IPS DF 4.7 (cell line): ENCODE results near the gene ZDHHC8.

Experiments used
- DNase-seq: peaks from one replicate; pipeline ENCODE4 v3.0.0-alpha.2; 2013; ENCODE audit warnings: low spot score; ENCODE audit errors: extremely low read depth

ZDHHC8 gene

GRCh38 chr22:20178075-20178914 is 46.7 kb downstream of the ZDHHC8 start:
- no peak for DNase-seq

GRCh38 chr22:20178915-20179227 is 47.3 kb downstream of the ZDHHC8 start:
- no peak for DNase-seq

GRCh38 chr22:20179455-20180244 is 48.0 kb downstream of the ZDHHC8 start:
- DNase-seq = no peak

- no peak for DNase-seq
Observed at GRCh38 chr22:20180245-20180630, 48.6 kb downstream of the ZDHHC8 start.

DNA sequence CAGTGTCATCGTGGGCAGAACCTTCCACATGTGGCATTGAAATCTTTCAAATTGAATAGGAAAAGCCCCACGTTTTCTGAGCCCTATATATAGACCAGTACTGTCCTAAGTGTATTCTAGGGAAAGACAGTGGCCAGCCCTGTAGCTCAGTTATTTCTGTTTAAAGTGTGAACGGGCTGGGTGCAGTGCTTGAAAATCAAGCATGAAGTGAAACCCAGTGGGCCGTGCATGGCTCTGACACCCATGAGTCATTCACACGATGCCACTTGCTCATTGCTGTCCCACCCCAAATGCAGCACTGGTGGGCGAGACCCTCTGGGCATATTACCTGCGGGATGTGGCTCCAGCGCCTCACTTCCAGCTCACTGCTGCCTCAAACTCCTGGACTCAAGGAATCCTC is 49.0 kb downstream of the ZDHHC8 start:
- DNase-seq = no peak

- no peak for DNase-seq
Observed at GRCh38 chr22:20181194-20181883, 49.7 kb downstream of the ZDHHC8 start.

DNA sequence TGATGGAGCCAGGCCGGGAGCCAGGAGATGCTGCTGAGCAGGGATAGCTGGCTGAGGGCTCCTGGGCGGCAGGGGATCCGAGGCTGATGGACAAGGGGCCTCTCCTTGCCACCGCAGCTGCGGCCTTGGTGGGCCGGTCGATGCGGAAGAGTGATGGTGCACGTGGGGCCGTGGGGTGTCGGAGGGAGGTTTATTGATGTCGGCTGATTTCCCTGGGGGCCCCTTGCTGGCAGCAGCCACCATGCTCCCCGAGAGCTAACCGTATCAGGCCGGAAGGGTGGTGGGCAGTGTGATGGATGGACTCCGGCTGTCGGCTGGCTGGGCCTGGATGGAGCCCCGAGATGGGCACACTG is 50.3 kb downstream of the ZDHHC8 start:
- no peak for DNase-seq

DNA sequence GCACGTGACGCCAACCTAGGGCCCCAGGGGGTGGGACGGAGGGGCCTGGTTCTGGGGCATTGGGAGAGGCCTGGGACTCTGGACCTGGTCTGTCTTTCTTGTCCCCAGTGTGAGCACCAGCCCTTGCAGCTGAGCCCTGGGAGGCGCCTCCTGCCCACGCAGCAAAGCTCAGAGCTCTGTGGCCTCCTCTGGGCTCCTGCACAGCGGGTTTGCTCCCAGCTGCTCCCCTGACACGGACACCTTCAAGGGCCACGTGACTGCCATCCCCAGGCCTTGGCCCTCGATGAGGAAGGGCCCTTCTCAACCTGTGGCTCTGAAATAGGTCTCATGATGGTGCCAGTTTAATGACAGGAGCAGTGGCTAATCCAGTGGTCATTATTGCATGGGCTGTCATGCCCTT is 50.8 kb downstream of the ZDHHC8 start:
- DNase-seq = no peak

DNA sequence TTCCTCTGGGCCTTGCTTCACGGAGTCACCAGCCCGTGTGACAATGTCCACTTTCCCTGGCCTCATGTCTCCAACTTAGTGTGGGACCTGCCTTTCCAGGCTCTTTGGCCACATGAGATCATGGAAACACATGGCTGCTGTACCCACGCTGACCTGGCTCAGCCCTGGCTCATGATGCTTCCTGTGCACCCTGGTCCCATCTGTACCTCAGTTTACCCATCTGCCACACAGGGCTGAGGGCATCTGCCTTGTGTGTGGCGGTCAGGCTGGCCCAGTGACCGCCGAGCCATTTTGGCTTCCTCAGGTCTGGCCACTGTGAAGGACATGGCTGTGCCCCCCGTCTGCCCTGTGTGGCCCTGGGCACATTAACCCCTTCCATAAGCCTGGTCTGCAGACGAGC is 51.5 kb downstream of the ZDHHC8 start:
- DNase-seq = no peak

GRCh38 chr22:20183823-20184222 is 52.2 kb downstream of the ZDHHC8 start:
- no peak for DNase-seq

GRCh38 chr22:20184501-20185165 is 53.0 kb downstream of the ZDHHC8 start:
- no peak for DNase-seq

- no peak for DNase-seq
Observed at GRCh38 chr22:20185750-20186149, 54.1 kb downstream of the ZDHHC8 start.

GRCh38 chr22:20186183-20186870 is 54.7 kb downstream of the ZDHHC8 start:
- DNase-seq = no peak

GRCh38 chr22:20186871-20187546 is 55.4 kb downstream of the ZDHHC8 start:
- DNase-seq = no peak

GRCh38 chr22:20187777-20188566 is 56.4 kb downstream of the ZDHHC8 start:
- no peak for DNase-seq

DNA sequence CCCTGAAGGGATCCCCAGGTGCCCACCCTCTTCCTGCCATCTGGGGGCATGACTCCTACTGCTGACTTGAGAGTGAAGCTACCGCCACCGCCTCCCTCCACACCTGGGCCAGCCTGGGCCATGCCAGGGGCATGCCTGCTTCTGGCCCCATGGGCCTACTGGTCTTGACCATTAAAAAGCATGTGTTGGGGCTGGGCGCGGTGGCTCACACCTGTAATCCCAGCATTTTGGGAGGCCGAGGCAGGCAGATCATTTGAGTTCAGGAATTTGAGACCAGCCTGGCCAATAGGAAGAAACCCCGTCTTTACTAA is 56.9 kb downstream of the ZDHHC8 start:
- DNase-seq = no peak

GRCh38 chr22:20191000-20191515 is 59.5 kb downstream of the ZDHHC8 start:
- no peak for DNase-seq

DNA sequence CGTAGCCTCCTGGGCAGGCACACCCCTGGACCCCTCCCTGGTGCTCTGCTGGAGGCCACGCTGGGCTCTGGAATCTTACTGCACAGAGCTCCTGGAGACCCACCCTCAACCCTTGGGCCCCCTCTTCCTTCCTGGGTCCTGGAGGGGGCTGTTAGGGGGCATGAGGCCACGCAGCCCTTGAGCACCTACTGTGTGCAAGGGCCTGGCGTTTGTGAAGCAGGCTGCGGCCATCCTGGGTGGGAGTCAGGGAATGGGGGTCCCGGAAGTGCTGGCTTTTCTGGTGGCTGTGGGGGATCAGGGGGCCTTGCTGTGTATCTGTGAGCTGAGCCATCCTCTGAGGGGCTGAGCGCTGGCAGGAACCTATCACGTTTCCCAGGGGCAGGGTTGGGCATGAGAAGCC is 60.2 kb downstream of the ZDHHC8 start:
- DNase-seq = no peak

GRCh38 chr22:20192293-20192971 is 60.8 kb downstream of the ZDHHC8 start:
- no peak for DNase-seq
